ENCODE results near the gene TTC3.

Gene TTC3

GRCh38 chr21:37224861-37225839 lies 152.1 kb downstream of the TTC3 start:
- DNase-seq (ENCODE audit: low read depth): no peak

- DNase-seq (ENCODE audit: low read depth): no peak
These were observed 153.2 kb downstream of the TTC3 start for GRCh38 chr21:37226041-37226920.

GRCh38 chr21:37227071-37228002 lies 154.3 kb downstream of the TTC3 start:
- DNase-seq (ENCODE audit: low read depth): no peak

GRCh38 chr21:37228003-37228400 lies 154.9 kb downstream of the TTC3 start:
- DNase-seq (ENCODE audit: low read depth): no peak

- DNase-seq (ENCODE audit: low read depth): no peak
These were observed 157.7 kb downstream of the TTC3 start for GRCh38 chr21:37230632-37231248.

GRCh38 chr21:37231249-37231645 lies 158.2 kb downstream of the TTC3 start:
- no peak for DNase-seq (ENCODE audit: low read depth)

- DNase-seq (ENCODE audit: low read depth): no peak
These were observed 158.6 kb downstream of the TTC3 start for GRCh38 chr21:37231671-37232070.

- no peak for DNase-seq (ENCODE audit: low read depth)
These were observed 159.4 kb downstream of the TTC3 start for GRCh38 chr21:37232274-37233018.

- no peak for DNase-seq (ENCODE audit: low read depth)
These were observed 160.6 kb downstream of the TTC3 start for GRCh38 chr21:37233551-37234146.

GRCh38 chr21:37237346-37237745 lies 164.3 kb downstream of the TTC3 start:
- DNase-seq (ENCODE audit: low read depth): no peak

- DNase-seq (ENCODE audit: low read depth): no peak
These were observed 164.7 kb downstream of the TTC3 start for GRCh38 chr21:37237764-37238163.

- DNase-seq (ENCODE audit: low read depth): no peak
These were observed 167.9 kb downstream of the TTC3 start for GRCh38 chr21:37240978-37241377.

- no peak for DNase-seq (ENCODE audit: low read depth)
These were observed 168.4 kb downstream of the TTC3 start for GRCh38 chr21:37241426-37241825.

- no peak for DNase-seq (ENCODE audit: low read depth)
These were observed 170.9 kb downstream of the TTC3 start for GRCh38 chr21:37243961-37244360.

- no peak for DNase-seq (ENCODE audit: low read depth)
These were observed 171.5 kb downstream of the TTC3 start for GRCh38 chr21:37244501-37245095.

GRCh38 chr21:37245151-37245550 lies 172.1 kb downstream of the TTC3 start:
- no peak for DNase-seq (ENCODE audit: low read depth)

GRCh38 chr21:37248298-37248697 lies 175.2 kb downstream of the TTC3 start:
- no peak for DNase-seq (ENCODE audit: low read depth)

GRCh38 chr21:37249112-37249904 lies 176.3 kb downstream of the TTC3 start:
- DNase-seq (ENCODE audit: low read depth): no peak

GRCh38 chr21:37251294-37251634 lies 178.2 kb downstream of the TTC3 start:
- no peak for DNase-seq (ENCODE audit: low read depth)

Measured in T follicular helper cell (primary cell).